OCI-LY1 (cell line): ENCODE results near the gene MAP4.

ENCODE experiments used
- H2AFZ ChIP-seq: fragments of 200-600 bp; sonication (generic), shearing (Covaris generic); 2 replicates; pipeline ENCODE4 v1.6.0; 2014; ENCODE audit warnings: antibody characterized with exemption, mild to moderate bottlenecking, low read length
- H3F3A ChIP-seq: fragments of 200-600 bp; sonication (generic), shearing (Covaris generic); 2 replicates; pipeline ENCODE4 v1.6.0; 2014; ENCODE audit warnings: mild to moderate bottlenecking, antibody characterized with exemption, low read length, moderate library complexity; ENCODE audit not compliant: insufficient read depth
- H3K27ac ChIP-seq: fragments of 200-600 bp; sonication (generic); 2 replicates; pipeline ENCODE4 v1.5.1; 2014; ENCODE audit warnings: low read length, mixed run types, mild to moderate bottlenecking, low read depth; ENCODE audit not compliant: poor library complexity, severe bottlenecking
- H3K27me3 ChIP-seq: fragments of 200-600 bp; sonication (generic); 2 replicates; pipeline ENCODE4 v1.6.0; 2014; ENCODE audit warnings: antibody characterized with exemption, mild to moderate bottlenecking, low read length, moderate library complexity; ENCODE audit not compliant: insufficient read depth
- H3K36me3 ChIP-seq: fragments of 200-600 bp; sonication (generic); 2 replicates; pipeline ENCODE4 v1.6.1; 2014; ENCODE audit warnings: mild to moderate bottlenecking, antibody characterized with exemption, low read length, moderate library complexity, mixed read lengths; ENCODE audit not compliant: insufficient read depth
- H3K4me1 ChIP-seq: fragments of 200-600 bp; sonication (generic); 2 replicates; pipeline ENCODE4 v1.5.1; 2014; ENCODE audit warnings: mild to moderate bottlenecking, low read length, moderate library complexity; ENCODE audit not compliant: insufficient read depth, severe bottlenecking
- H3K4me2 ChIP-seq: fragments of 200-600 bp; sonication (generic), shearing (Covaris generic); 2 replicates; pipeline ENCODE4 v1.6.1; 2014; ENCODE audit warnings: low read length
- H3K4me3 ChIP-seq: fragments of 200-600 bp; sonication (generic); 2 replicates; pipeline ENCODE4 v1.5.1; 2014; ENCODE audit warnings: low read length, low read depth, mild to moderate bottlenecking, mixed read lengths; ENCODE audit not compliant: poor library complexity, severe bottlenecking
- H3K79me2 ChIP-seq: fragments of 200-600 bp; shearing (Covaris generic); 2 replicates; pipeline ENCODE4 v1.6.1; 2016; ENCODE audit warnings: mixed run types, low read length, mixed read lengths; ENCODE audit not compliant: insufficient read depth
- H3K9ac ChIP-seq: fragments of 200-600 bp; sonication (generic), shearing (Covaris generic); 2 replicates; pipeline ENCODE4 v1.6.1; 2014; ENCODE audit warnings: mild to moderate bottlenecking, low read length, mixed read lengths
- H3K9me2 ChIP-seq: fragments of 200-600 bp; sonication (generic), shearing (Covaris generic); 2 replicates; pipeline ENCODE4 v1.6.1; 2014; ENCODE audit warnings: low read depth, mild to moderate bottlenecking, low read length, mixed read lengths
- H3K9me3 ChIP-seq: fragments of 200-600 bp; shearing (Covaris generic); 2 replicates; pipeline ENCODE4 v1.6.1; 2014; ENCODE audit warnings: low read length, mixed read lengths
- H4K20me1 ChIP-seq: fragments of 200-600 bp; sonication (generic), shearing (Covaris generic); 2 replicates; pipeline ENCODE4 v1.6.0; 2016; ENCODE audit warnings: mild to moderate bottlenecking, low read length; ENCODE audit not compliant: insufficient read depth
- EZH2 ChIP-seq: fragments of 200-600 bp; sonication (generic), shearing (Covaris generic); IDR thresholded peaks from 2 replicates; pipeline ENCODE4 v1.8.0; 2017; ENCODE audit warnings: borderline replicate concordance, mixed run types, mild to moderate bottlenecking, antibody characterized with exemption, low read length, moderate library complexity, mixed read lengths
- TF ChIP-seq, protein P1 (sequence below): fragments of 200-600 bp; sonication (generic), shearing (Covaris generic); IDR thresholded peaks from 2 replicates; pipeline ENCODE4 v1.5.1; 2017; ENCODE audit warnings: mild to moderate bottlenecking, antibody characterized with exemption, low read length, moderate library complexity, mixed read lengths

The MAP4 gene

DNA sequence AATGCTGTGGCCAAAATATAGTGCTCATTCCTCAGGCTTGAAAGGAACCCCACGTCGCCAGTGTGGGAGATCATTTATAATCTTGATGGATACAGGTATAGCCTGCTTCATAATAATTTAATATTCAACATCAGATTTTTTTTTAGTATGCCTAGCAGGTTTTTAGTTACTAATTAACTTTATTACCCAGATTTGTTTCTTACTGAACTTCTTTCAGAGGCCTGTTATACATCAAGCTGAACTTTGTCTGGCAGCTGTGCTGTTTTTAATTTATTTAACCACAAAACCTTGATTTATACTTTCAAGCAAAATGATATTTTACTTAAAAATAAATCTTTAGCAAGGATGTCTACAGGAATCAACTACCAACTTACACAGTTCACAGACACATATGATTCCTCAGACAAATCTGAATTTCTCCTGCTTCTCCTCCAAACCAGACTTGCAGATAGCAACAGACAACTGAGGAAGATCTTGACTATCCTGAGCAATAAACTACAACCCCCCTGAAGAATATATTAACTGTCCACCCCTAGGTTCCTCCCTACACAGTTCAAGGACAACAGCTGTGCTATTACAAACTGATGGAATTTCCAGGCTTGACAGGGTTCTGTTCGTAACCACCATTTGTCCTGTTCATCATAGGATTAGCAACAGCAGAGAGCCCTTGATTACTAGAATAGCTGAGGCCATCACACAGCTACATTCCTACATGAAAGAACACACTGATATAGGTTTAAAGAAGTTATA, 610 bp downstream of the MAP4 start:
- H3K9ac ChIP-seq: peak overlapping the region; percentile 31
- H3K79me2 ChIP-seq: peaks cover 9% of the 10 kb centered on the region; the same call in 1 of the 2 replicates
- H2AFZ ChIP-seq: no peak overlapping the region
- no peaks in the 10 kb centered on the region for H4K20me1 ChIP-seq
- peak overlapping the region; percentile 27 for H3K4me3 ChIP-seq
- H3K4me2 ChIP-seq: peak overlapping the region; percentile 33
- peaks cover 72% of the 10 kb centered on the region for H3K4me1 ChIP-seq
- no peaks in the 10 kb centered on the region for H3K36me3 ChIP-seq
- no peaks in the 10 kb centered on the region for H3K27me3 ChIP-seq
- TF ChIP-seq, protein P1, sequence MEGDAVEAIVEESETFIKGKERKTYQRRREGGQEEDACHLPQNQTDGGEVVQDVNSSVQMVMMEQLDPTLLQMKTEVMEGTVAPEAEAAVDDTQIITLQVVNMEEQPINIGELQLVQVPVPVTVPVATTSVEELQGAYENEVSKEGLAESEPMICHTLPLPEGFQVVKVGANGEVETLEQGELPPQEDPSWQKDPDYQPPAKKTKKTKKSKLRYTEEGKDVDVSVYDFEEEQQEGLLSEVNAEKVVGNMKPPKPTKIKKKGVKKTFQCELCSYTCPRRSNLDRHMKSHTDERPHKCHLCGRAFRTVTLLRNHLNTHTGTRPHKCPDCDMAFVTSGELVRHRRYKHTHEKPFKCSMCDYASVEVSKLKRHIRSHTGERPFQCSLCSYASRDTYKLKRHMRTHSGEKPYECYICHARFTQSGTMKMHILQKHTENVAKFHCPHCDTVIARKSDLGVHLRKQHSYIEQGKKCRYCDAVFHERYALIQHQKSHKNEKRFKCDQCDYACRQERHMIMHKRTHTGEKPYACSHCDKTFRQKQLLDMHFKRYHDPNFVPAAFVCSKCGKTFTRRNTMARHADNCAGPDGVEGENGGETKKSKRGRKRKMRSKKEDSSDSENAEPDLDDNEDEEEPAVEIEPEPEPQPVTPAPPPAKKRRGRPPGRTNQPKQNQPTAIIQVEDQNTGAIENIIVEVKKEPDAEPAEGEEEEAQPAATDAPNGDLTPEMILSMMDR: no peak
- TF ChIP-seq EZH2: no peak
- H3K9me3 ChIP-seq: no peaks in the 10 kb centered on the region
- H3K9me2 ChIP-seq: no peaks in the 10 kb centered on the region
- peak overlapping the region; percentile 93 for H3K27ac ChIP-seq
- no peaks in the 10 kb centered on the region for H3F3A ChIP-seq

DNA sequence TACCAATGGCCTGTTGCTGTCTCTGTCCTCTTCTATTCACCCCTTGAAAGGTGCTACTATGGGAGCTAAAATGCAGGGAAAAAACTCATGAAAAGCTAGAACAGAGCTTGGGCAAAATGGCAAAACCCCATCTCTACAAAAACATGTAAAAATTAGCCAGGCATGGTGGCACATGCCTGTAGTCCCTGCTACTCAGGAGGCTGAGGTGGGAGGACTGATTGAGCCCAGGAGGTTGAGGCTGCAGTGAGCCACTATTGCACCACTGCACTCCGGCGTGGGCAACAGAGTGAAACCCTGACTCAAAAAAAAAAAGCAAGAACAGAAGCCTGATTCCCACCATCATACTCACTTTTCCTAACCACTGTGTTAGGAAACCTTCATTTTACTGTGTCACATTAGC, 1.9 kb downstream of the MAP4 start:
- Histone ChIP-seq H3K4me2 (peak overlapping the region; percentile 36; the same call in 1 of the 2 replicates), H3K4me3 (no peak overlapping the region), H3K4me1 (peaks cover 60% of the 10 kb centered on the region), H3K36me3 (no peaks in the 10 kb centered on the region), H3K9me2 (no peaks in the 10 kb centered on the region), H3K27me3 (no peaks in the 10 kb centered on the region), H3K9me3 (no peaks in the 10 kb centered on the region), H4K20me1 (no peaks in the 10 kb centered on the region), H2AFZ (no peak overlapping the region), H3K9ac (no peak overlapping the region), H3K27ac (peak overlapping the region; percentile 62), H3F3A (no peaks in the 10 kb centered on the region), H3K79me2 (peaks cover 9% of the 10 kb centered on the region; the same call in 1 of the 2 replicates)
- TF ChIP-seq EZH2: no peak
- TF ChIP-seq, protein P1: no peak

DNA sequence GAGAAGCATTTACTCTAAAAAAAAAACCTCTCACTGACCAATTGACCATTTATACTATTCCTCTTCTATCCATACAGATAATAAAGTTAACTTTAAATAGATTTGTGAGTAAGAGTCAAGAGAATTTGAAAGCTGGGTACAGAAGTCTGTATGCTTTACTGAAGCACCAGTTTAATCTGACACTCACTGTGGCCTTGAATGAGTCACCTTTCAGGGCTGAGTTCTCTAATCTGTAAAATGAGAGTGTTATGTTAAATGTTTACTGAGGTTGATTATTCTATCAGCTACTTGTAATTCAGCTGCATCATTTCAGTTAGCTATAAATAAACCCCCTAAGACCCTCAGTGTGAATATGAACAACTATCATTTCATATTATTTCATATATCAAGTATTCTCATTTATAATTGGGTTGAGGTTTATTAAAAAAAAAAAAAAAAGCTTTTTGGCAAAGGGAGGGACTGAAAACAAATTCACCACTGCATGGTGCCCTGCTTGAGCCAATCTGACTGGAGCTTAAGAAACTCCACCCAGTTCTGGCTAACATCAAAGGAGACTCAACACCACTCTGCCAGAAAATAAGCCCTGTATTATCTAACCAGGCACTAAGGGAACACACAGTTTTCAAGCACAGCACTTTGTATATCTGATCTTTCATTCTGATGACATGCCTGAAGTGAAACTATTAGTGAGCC, 2.8 kb downstream of the MAP4 start:
- H3K9me2 ChIP-seq: no peaks in the 10 kb centered on the region
- H2AFZ ChIP-seq: no peak overlapping the region
- TF ChIP-seq, protein P1: no peak
- TF ChIP-seq EZH2: no peak
- peaks cover 53% of the 10 kb centered on the region for H3K4me1 ChIP-seq
- no peak overlapping the region for H3K9ac ChIP-seq
- H3K27ac ChIP-seq: peak overlapping the region; percentile 62
- H3K4me2 ChIP-seq: peak overlapping the region; percentile 36
- H3K9me3 ChIP-seq: no peaks in the 10 kb centered on the region
- no peaks in the 10 kb centered on the region for H3K36me3 ChIP-seq
- H4K20me1 ChIP-seq: no peaks in the 10 kb centered on the region
- peaks cover 9% of the 10 kb centered on the region; the same call in 1 of the 2 replicates for H3K79me2 ChIP-seq
- no peaks in the 10 kb centered on the region for H3K27me3 ChIP-seq
- no peaks in the 10 kb centered on the region for H3F3A ChIP-seq
- no peak overlapping the region for H3K4me3 ChIP-seq
